Skeletal muscle satellite cell (primary cell): ENCODE results near the gene ZNF316.
"Not testable (repeated sequence)": the region's sequence is repeated elsewhere in the genome, so short reads cannot be mapped to it uniquely, and the experiment has no call there.

Source experiments
- H3K27me3 ChIP-seq: 2 replicates; pipeline ENCODE4 v1.7.0; 2013; ENCODE audit warnings: low read length; ENCODE audit not compliant: control insufficient read depth, insufficient read depth
- H3K36me3 ChIP-seq: 2 replicates; pipeline ENCODE4 v1.7.0; 2013; ENCODE audit warnings: mild to moderate bottlenecking, control low read depth, low read length; ENCODE audit not compliant: insufficient read depth
- H3K4me1 ChIP-seq: 2 replicates; pipeline ENCODE4 v1.7.0; 2013; ENCODE audit warnings: low read length; ENCODE audit not compliant: control insufficient read depth, insufficient read depth
- H3K4me2 ChIP-seq: 2 replicates; pipeline ENCODE4 v1.7.0; 2013; ENCODE audit warnings: mild to moderate bottlenecking, low read length
- H3K4me3 ChIP-seq: 2 replicates; pipeline ENCODE4 v1.7.0; 2013; ENCODE audit warnings: low read length
- H3K9ac ChIP-seq: 2 replicates; pipeline ENCODE4 v1.7.0; 2013; ENCODE audit warnings: mild to moderate bottlenecking, low read depth, low read length, moderate library complexity
- H3K9me3 ChIP-seq: replicated peaks from 2 replicates; pipeline ENCODE4 v1.7.0; 2013; ENCODE audit warnings: mild to moderate bottlenecking, control low read depth, low read length

Gene ZNF316

DNA sequence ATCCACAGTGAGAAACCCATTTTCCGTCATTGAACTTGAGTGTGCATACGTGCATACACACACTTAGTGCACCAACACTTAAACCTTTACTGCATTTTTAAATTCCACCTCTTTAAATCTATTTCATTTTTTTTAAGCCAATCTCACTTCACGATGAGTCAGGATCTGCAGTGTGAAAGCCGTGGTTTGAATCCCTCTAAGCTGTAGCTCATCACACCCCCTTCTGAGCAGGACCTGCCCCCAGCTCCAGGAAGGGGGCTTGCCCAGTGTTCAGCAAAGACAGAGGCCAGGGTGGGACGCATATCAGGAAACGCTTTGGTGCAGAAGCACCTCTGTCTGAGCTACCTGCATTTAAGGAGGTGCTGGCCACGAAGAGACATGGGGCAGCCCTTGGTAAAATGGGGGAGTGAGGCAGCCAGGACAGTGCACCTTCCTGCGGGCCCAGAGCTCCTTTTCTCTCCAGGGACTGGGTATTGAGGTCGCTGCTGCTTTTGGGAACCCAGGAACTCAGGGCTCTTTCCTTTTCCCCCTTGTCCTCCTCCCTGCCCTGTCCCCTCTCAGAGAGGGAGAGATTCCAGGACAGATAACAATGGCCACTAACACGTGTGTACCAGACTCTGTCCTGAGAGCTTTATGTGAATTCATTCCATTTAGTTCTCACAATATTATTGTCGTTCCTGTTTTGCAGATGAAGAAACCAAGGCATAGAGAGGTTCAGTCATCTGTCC lies 21.7 kb downstream of the ZNF316 start:
- H3K4me1 ChIP-seq: no peaks in the 10 kb centered on the region
- H3K4me2 ChIP-seq: no peak overlapping the region
- no peak overlapping the region for H3K4me3 ChIP-seq
- H3K27me3 ChIP-seq: no peaks in the 10 kb centered on the region
- no peaks in the 10 kb centered on the region for H3K9me3 ChIP-seq
- no peak overlapping the region for H3K9ac ChIP-seq
- H3K36me3 ChIP-seq: peaks cover 19% of the 10 kb centered on the region

DNA sequence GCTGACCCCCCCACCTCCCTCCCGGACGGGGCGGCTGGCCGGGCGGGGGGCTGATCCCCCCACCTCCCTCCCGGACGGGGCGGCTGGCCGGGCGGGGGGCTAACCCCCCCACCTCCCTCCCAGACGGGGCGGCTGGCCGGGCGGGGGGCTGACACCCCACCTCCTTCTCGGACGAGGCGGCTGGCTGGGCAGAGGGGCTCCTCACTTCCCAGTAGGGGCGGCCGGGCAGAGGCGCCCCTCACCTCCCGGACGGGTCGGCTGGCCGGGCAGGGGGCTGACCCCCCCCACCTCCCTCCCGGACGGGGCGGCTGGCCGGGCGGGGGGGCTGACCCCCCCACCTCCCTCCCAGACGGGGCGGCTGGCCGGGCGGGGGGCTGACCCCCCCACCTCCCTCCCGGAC lies 33.7 kb downstream of the ZNF316 start:
- H3K4me2 ChIP-seq, H3K9ac ChIP-seq, H3K36me3 ChIP-seq, H3K27me3 ChIP-seq, H3K4me3 ChIP-seq, H3K4me1 ChIP-seq: not testable (repeated sequence)
- peaks cover 31% of the 10 kb centered on the region for H3K9me3 ChIP-seq

DNA sequence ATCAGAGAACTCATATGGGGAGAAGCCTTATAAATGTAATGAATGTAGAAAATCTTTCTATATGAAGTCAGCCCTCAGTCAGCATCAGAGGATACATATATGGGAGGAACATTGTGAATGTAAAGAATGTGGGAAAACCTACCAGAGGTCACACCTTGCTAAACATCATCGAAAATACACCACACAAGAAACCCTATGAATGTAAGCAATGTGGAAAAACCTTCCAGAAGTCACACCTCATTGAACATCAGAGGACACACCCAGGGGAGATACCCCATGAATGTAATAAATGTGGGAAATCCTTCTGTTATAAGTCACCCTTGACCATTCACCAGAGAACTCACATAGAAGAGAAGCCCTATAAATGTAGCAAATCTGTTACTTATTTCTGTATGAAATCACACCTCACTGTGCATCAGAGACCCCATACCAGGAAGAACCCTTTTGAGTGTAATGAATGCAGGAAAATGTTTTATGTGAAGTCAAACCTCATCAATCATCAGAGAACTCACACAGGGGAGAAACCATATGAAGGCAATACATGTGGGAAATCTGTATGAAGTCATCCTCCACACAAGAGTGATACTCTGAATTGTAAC lies 38.8 kb downstream of the ZNF316 start:
- Histone ChIP-seq H3K4me1 (no peaks in the 10 kb centered on the region), H3K9ac (no peak overlapping the region), H3K27me3 (no peaks in the 10 kb centered on the region), H3K36me3 (no peaks in the 10 kb centered on the region), H3K9me3 (peaks cover 54% of the 10 kb centered on the region), H3K4me3 (no peak overlapping the region), H3K4me2 (no peak overlapping the region)

DNA sequence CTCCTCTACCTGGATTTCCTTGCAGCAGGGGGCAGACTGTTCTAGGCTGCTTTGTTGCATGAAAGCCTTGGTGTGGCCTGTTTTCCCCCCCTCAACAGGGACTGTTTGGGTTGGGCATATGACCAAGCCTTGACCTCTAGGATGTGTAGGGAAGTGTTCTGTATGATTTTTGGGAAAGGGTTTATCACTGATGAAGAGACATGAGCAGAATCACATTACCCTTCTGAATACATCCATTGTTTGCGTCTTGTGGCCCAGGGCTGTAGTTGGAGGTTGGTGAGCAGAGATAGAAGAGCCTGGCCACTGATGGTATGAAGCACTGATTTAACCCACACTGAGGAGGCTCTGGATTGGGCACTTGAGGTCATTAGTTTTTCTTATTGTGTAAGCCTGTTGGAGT lies 43.0 kb downstream of the ZNF316 start:
- no peaks in the 10 kb centered on the region for H3K27me3 ChIP-seq
- H3K4me2 ChIP-seq: no peak overlapping the region
- H3K4me1 ChIP-seq: no peaks in the 10 kb centered on the region
- H3K4me3 ChIP-seq: no peak overlapping the region
- no peak overlapping the region for H3K9ac ChIP-seq
- peaks cover 3% of the 10 kb centered on the region for H3K36me3 ChIP-seq
- H3K9me3 ChIP-seq: peaks cover 59% of the 10 kb centered on the region

DNA sequence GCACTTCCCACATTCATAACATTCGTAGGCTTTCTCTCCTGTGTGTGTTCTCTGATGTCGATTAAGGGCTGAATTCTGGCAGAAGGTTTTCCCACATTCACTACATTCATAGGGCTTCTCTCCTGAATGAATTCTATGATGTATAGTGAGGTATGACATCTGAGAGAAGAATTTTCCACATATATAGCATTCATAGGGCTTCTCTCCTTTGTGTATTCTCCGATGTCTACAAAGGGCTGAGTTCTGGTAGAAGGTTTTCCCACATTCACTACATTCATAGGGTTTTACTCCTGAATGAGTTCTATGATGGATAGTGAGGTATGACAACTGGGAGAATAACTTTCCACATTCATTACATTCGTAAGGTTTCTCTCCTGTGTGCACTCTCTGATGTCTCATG lies 54.0 kb downstream of the ZNF316 start:
- H3K9me3 ChIP-seq: peaks cover 87% of the 10 kb centered on the region

DNA sequence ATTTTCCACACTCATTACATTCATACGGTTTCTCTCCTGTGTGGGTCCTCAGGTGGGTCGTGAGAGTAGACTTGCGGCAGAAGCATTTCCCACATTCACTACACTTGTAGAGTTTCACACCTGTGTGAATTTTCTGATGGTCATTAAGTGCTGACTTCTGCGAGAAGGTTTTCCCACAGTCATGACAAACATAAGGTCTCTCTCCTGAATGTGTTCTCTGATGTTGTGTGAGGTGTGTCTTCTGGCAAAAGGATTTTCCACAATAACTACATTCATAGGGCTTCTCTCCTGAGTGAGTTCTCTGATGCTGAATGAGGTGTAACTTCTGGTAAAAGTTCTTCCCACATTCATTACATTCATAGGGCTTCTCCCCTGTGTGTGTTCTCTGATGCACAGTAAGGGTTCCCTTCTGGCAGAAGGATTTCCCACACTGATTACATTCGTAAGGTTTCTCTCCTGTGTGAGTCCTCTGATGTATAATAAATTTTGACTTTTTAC lies 54.5 kb downstream of the ZNF316 start:
- Histone ChIP-seq H3K9ac (no peak overlapping the region), H3K4me2 (no peak overlapping the region), H3K4me1 (no peaks in the 10 kb centered on the region), H3K9me3 (peaks cover 90% of the 10 kb centered on the region), H3K4me3 (no peak overlapping the region), H3K36me3 (peaks cover 98% of the 10 kb centered on the region), H3K27me3 (no peaks in the 10 kb centered on the region)

More for the DNA sequence above, 54.0 kb downstream of the ZNF316 start:
- Histone ChIP-seq H3K4me2 (no peak overlapping the region), H3K9ac (no peak overlapping the region), H3K4me1 (no peaks in the 10 kb centered on the region), H3K36me3 (peaks cover 96% of the 10 kb centered on the region), H3K27me3 (no peaks in the 10 kb centered on the region), H3K4me3 (no peak overlapping the region)

DNA sequence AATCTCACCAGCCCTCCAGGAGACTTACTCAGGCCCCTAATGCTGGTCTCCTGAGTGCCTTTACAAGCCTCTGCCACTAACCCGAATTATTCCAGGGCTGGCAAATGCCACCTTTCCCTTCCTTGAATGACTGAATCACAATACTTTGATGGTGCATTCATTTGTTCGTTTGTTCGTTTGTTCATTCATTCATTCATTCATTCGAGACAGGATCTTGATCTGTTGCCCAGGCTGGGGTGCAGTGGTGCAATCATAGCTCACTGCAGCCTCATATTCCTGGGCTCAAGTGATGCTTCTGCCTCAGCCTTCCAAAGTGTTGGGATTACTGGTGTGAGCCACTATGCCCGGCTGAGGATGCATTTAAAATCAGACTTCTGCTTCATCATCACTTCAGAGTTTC lies 63.7 kb downstream of the ZNF316 start:
- Histone ChIP-seq H3K27me3 (no peaks in the 10 kb centered on the region), H3K4me3 (no peak overlapping the region), H3K9me3 (peaks cover 46% of the 10 kb centered on the region), H3K4me1 (no peaks in the 10 kb centered on the region), H3K9ac (no peak overlapping the region), H3K4me2 (no peak overlapping the region), H3K36me3 (peaks cover 70% of the 10 kb centered on the region)

DNA sequence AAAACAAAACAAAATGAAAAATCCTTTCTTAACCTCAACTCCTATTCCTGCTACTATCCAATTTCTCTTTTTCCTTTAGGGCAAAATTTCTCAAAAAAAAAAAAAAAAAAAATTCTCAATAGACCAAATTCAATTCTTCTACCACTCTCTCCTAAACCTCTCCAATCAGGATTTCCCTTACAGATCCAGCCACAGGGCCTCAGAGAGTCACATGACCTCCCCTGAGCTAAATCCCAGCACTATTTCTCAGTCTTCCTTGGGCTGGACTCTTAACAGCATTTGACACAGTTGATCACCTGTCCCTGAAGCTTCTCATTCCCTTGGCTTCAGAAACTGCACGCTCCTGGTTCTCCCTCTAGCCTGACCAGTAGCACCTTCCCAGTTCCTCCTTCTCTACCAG lies 64.7 kb downstream of the ZNF316 start:
- peaks cover 35% of the 10 kb centered on the region for H3K9me3 ChIP-seq
- H3K36me3 ChIP-seq: peaks cover 60% of the 10 kb centered on the region
- no peak overlapping the region for H3K4me3 ChIP-seq
- H3K9ac ChIP-seq: no peak overlapping the region
- H3K27me3 ChIP-seq: no peaks in the 10 kb centered on the region
- H3K4me1 ChIP-seq: no peaks in the 10 kb centered on the region
- H3K4me2 ChIP-seq: no peak overlapping the region
